HepG2 (cell line): ENCODE results near the gene MYH9. TPM values are rescaled to one million over a fixed set of nuclear protein-coding genes. Genes with fewer than 3 reads are reported as not detected.

Source experiments
- ATAC-seq: fragments of 200-7000 bp; cut with Tn5 transposase; 3 replicates; pipeline ENCODE4 v1.9.1; 2020; ENCODE audit warnings: mild to moderate bottlenecking, moderate library complexity
- BruUV-seq: library from RNA; stranded (reverse); fragments of 400-500 nt; replicated peaks from 2 replicates; lab custom pipeline; 2021; lab: Mats Ljungman, UMichigan
- CTCF ChIA-PET: fragments of 300-600 bp; formaldehyde crosslinking; extraction: SDS; loops from one replicate; lab custom pipeline; 2021; ENCODE audit warnings: low total read pairs, inconsistent platforms, low intra/inter-chr PET ratio; lab: Yijun Ruan, JAX
- POLR2A ChIA-PET: fragments of 350-600 bp; sonication (Branson Sonifier 250); formaldehyde crosslinking; loops from one replicate; lab custom pipeline; 2020; ENCODE audit warnings: antibody characterized with exemption, inconsistent platforms; lab: Yijun Ruan, JAX
- DNase-seq: peaks from one replicate; pipeline ENCODE4 v3.0.0-alpha.2; 2015; ENCODE audit warnings: low spot score
- FAIRE-seq: peaks from 3 replicates; lab custom pipeline; 2011; peaks lifted over from hg19 to GRCh38; lab: Jason Lieb, UNC
- H2AFZ ChIP-seq: one replicate; pipeline ENCODE4 v1.6.1; 2011; ENCODE audit warnings: low read length, inconsistent platforms
- H3K27ac ChIP-seq: fragments of 300-600 bp; 3 replicates; pipeline ENCODE4 v1.8.0; 2011; ENCODE audit warnings: mixed run types, mild to moderate bottlenecking, mixed read lengths, low read length, inconsistent platforms; ENCODE audit not compliant: insufficient read depth; ENCODE audit errors: extremely low read length
- H3K27me3 ChIP-seq, 2 experiments: fragments of 200-600 bp in 1 of 2; 2 replicates in 1 of 2; 3 replicates in 1 of 2; pipeline versions ENCODE4 v1.6.0 to v1.8.0; 2011; ENCODE audit warnings: low read length in 2 of 2, mild to moderate bottlenecking in 2 of 2, moderate library complexity in 2 of 2, inconsistent platforms in 1 of 2; ENCODE audit not compliant: insufficient read depth in 2 of 2, control insufficient read depth in 1 of 2
- H3K36me3 ChIP-seq, 2 experiments: fragments of 200-600 bp in 1 of 2; replicated peaks in 1 of 2; 2 replicates in 1 of 2; 3 replicates in 1 of 2; pipeline versions ENCODE4 v1.5.1 to v1.8.0; 2011; ENCODE audit warnings: low read length in 2 of 2, inconsistent platforms in 1 of 2; ENCODE audit not compliant: insufficient read depth in 2 of 2, control insufficient read depth in 1 of 2
- H3K4me1 ChIP-seq: 2 replicates; pipeline ENCODE4 v1.5.1; 2012; ENCODE audit warnings: low read length, inconsistent platforms; ENCODE audit not compliant: insufficient read depth
- H3K4me2 ChIP-seq: 2 replicates; pipeline ENCODE4 v1.6.0; 2011; ENCODE audit warnings: low read depth, low read length, inconsistent platforms
- H3K4me3 ChIP-seq, 3 experiments: fragments of 200-600 bp in 1 of 3; sonication (generic), shearing (Covaris generic) in 1 of 3; replicated peaks in 1 of 3; 2 replicates each; pipeline ENCODE4 v1.5.1; 2011 to 2016; ENCODE audit warnings: low read length in 3 of 3, inconsistent platforms in 2 of 3, low read depth in 2 of 3, mild to moderate bottlenecking in 2 of 3, control low read depth in 1 of 3, mixed read lengths in 1 of 3; ENCODE audit not compliant: insufficient read depth in 1 of 3
- H3K79me2 ChIP-seq: one replicate; pipeline ENCODE4 v1.6.1; 2011; ENCODE audit warnings: low read length, inconsistent platforms; ENCODE audit not compliant: insufficient read depth
- H3K9ac ChIP-seq: 2 replicates; pipeline ENCODE4 v1.6.0; 2011; ENCODE audit warnings: mild to moderate bottlenecking, low read depth, low read length, inconsistent platforms; ENCODE audit not compliant: insufficient read depth
- H3K9me3 ChIP-seq: 2 replicates; pipeline ENCODE4 v1.5.1; 2012; ENCODE audit warnings: mild to moderate bottlenecking, low read length
- H4K20me1 ChIP-seq: 2 replicates; pipeline ENCODE4 v1.6.0; 2011; ENCODE audit warnings: inconsistent platforms, mild to moderate bottlenecking, low read length, moderate library complexity; ENCODE audit not compliant: insufficient read depth
- ASH2L ChIP-seq: fragments of 300-600, 200-600 bp; sonication (generic); IDR thresholded peaks from 2 replicates; pipeline ENCODE4 v1.7.0; 2017; ENCODE audit warnings: low read depth, mild to moderate bottlenecking, moderate library complexity, mixed read lengths, low read length; ENCODE audit not compliant: insufficient read length
- ATF4 ChIP-seq, 2 experiments: fragments of 450-650 bp in 1 of 2; sonication (generic) in 1 of 2; formaldehyde crosslinking; IDR thresholded peaks; 2 replicates each; pipeline versions ENCODE4 v1.5.0 to v1.8.0; 2020 to 2022; ENCODE audit warnings: mild to moderate bottlenecking in 1 of 2, missing genetic modification reagents in 1 of 2
- CREB3 ChIP-seq: sonication (generic); formaldehyde crosslinking; IDR thresholded peaks from 2 replicates; pipeline ENCODE4 v1.5.0; 2020; ENCODE audit warnings: missing genetic modification reagents
- FOXJ3 ChIP-seq: sonication (generic); formaldehyde crosslinking; IDR thresholded peaks from 2 replicates; pipeline ENCODE4 v1.4.0; 2020; ENCODE audit warnings: missing genetic modification reagents, mild to moderate bottlenecking, borderline replicate concordance
- PAX8 ChIP-seq: sonication (generic); formaldehyde crosslinking; IDR thresholded peaks from 2 replicates; pipeline ENCODE4 v1.8.0; 2022; ENCODE audit warnings: mild to moderate bottlenecking, missing genetic modification reagents, borderline replicate concordance
- RXRA ChIP-seq: sonication (generic); formaldehyde crosslinking; IDR thresholded peaks from 2 replicates; pipeline ENCODE4 v1.5.1; 2020; ENCODE audit warnings: missing genetic modification reagents
- SMYD3 ChIP-seq: sonication (generic); formaldehyde crosslinking; IDR thresholded peaks from 2 replicates; pipeline ENCODE4 v1.8.1; 2023; ENCODE audit warnings: mild to moderate bottlenecking, missing genetic modification reagents
- SOX6 ChIP-seq, 2 experiments: fragments of 450-650 bp in 1 of 2; sonication (generic) in 1 of 2; formaldehyde crosslinking in 1 of 2; IDR thresholded peaks; 2 replicates each; pipeline versions ENCODE4 v1.4.0 to v1.6.1; 2017 to 2020; ENCODE audit warnings: antibody characterized with exemption in 1 of 2, mild to moderate bottlenecking in 1 of 2, missing genetic modification reagents in 1 of 2
- TCF7 ChIP-seq: sonication (generic); IDR thresholded peaks from 2 replicates; pipeline ENCODE4 v1.6.1; 2016; ENCODE audit warnings: antibody characterized with exemption, low read depth
- ZNF24 ChIP-seq: fragments of 450-650 bp; IDR thresholded peaks from 2 replicates; pipeline ENCODE4 v1.6.1; 2017; ENCODE audit warnings: antibody characterized with exemption, mild to moderate bottlenecking
- ZNF614 ChIP-seq: IDR thresholded peaks from 2 replicates; pipeline ENCODE4 v1.6.1; 2018; ENCODE audit warnings: missing biosample characterization, missing genetic modification reagents, inconsistent platforms, borderline replicate concordance
- ZSCAN22 ChIP-seq: sonication (generic); formaldehyde crosslinking; IDR thresholded peaks from 2 replicates; pipeline ENCODE4 v1.4.0; 2020; ENCODE audit warnings: mild to moderate bottlenecking, missing genetic modification reagents
- WGBS: methylation state at CpG from one replicate; pipeline ENCODE4 v1.1.6; 2017; ENCODE audit warnings: low lambda C conversion rate; 5-methylcytosine and 5-hydroxymethylcytosine counted together
- in situ Hi-C: cut with HindIII; loops from 2 replicates; pipeline ENCODE4 v1.10.0; 2017; ENCODE audit warnings: low pct_unique_long_range_greater_than_20kb; ENCODE audit not compliant: extremely low pct_ligation_motif_present
- intact Hi-C: fragments of 100-400 bp; cut with micrococcal nuclease; formaldehyde crosslinking; loops from one replicate; pipeline ENCODE4 v1.10.0; 2022; ENCODE audit not compliant: unreplicated experiment
- polyA plus RNA-seq, 8 experiments: library from polyadenylated mRNA; depleted of rRNA in 3 of 8; stranded (reverse) in 7 of 8; unstranded in 1 of 8; fragments of >200 nt; fragmentation: Illumina TruSeq in 4 of 8; extraction: Trizol in 4 of 8; gene quantifications; 2 replicates each; pipeline versions ENCODE4 v1.2.1 to v1.2.3, GENCODE V29; 2011 to 2016; ENCODE audit warnings: low read depth in 4 of 8, missing spikeins in 1 of 8, mixed read lengths in 1 of 8; ENCODE audit not compliant: insufficient read depth in 1 of 8
- total RNA-seq, 5 experiments: library from RNA; depleted of rRNA; stranded (reverse); fragments of >200 nt; fragmentation: Illumina TruSeq; extraction: Trizol; gene quantifications; 2 replicates each; pipeline ENCODE4 v1.2.3, GENCODE V29; 2016; ENCODE audit warnings: low read depth in 1 of 5
- TF ChIP-seq, protein P1 (sequence below): sonication (generic); formaldehyde crosslinking; IDR thresholded peaks from 2 replicates; pipeline ENCODE4 v1.4.0; 2020; ENCODE audit warnings: missing genetic modification reagents

The MYH9 gene
- total and polyA plus RNA-seq, 2 of the 13 experiments (the other 11 are each of a cell fraction or from before 2014, with no cell fraction given) = 50.7 to 98.5 TPM

GRCh38 chr22:36373258-36373579 is 14.5 kb downstream of the MYH9 start:
- Histone ChIP-seq H2AFZ (no peak overlapping the region), H3K9me3 (no peaks in the 10 kb centered on the region), H3K4me2 (no peak overlapping the region), H4K20me1 (peaks cover 47% of the 10 kb centered on the region), H3K9ac (no peak overlapping the region), H3K4me1 (peaks cover 70% of the 10 kb centered on the region), H3K27me3 (no peaks in the 10 kb centered on the region)
- CTCF ChIA-PET = no interaction called here
- in situ Hi-C loops = no loop called here
- no peak for FAIRE-seq
- no peak for DNase-seq
- no peak for ATAC-seq
- intact Hi-C loops = no loop called here
- POLR2A ChIA-PET = interaction anchor here (0.6 to 1.1 kb wide), 3 partner anchors 15 to 46 kb away, joined by 3 to 5 read pairs (median 5); partner anchors contain the start of gene MYH9
- BruUV-seq = no TSS peak
- 90% methylated on average over 7 of the region's 7 CpGs for WGBS
- TF ChIP-seq ZNF614 (no peak), SOX6 (IDR thresholded peaks at IDR 0.05) (no peak), SOX6 (CRISPR knock-in tag; IDR thresholded peaks at IDR 0.05) (no peak), SMYD3 (CRISPR knock-in tag) (no peak)
- TF ChIP-seq, protein P1, sequence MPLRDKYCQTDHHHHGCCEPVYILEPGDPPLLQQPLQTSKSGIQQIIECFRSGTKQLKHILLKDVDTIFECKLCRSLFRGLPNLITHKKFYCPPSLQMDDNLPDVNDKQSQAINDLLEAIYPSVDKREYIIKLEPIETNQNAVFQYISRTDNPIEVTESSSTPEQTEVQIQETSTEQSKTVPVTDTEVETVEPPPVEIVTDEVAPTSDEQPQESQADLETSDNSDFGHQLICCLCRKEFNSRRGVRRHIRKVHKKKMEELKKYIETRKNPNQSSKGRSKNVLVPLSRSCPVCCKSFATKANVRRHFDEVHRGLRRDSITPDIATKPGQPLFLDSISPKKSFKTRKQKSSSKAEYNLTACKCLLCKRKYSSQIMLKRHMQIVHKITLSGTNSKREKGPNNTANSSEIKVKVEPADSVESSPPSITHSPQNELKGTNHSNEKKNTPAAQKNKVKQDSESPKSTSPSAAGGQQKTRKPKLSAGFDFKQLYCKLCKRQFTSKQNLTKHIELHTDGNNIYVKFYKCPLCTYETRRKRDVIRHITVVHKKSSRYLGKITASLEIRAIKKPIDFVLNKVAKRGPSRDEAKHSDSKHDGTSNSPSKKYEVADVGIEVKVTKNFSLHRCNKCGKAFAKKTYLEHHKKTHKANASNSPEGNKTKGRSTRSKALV (CRISPR knock-in tag) = no peak
- TF ChIP-seq, all 625 proteins: peak for 0
- Histone ChIP-seq H3K27ac (no peak overlapping the region), H3K4me3 (no peak overlapping the region), H3K79me2 (peaks cover 96% of the 10 kb centered on the region), H3K36me3 (peaks cover 7 to 17% of the 10 kb centered on the region in 2 experiments; a peak in 4 of 5 replicates)

DNA sequence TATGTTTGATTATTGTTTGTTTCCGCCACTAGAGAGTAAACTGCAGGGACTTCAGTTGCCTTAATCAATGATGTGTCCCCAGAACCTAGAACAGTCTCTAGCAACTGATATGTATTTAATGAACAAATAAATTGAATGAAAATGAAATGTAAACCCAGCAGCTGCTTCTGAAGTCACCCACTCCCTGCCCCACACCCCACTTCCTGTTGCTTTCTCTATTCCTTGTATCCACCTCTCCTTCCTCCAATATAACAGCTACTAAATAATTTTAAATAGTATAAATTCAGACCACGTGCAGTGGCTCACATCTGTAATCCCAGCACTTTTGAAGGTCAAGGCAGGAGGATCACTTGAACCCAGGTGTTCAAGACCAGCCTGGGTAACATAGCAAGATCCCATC is 15.8 kb downstream of the MYH9 start:
- Histone ChIP-seq H4K20me1 (peaks cover 53% of the 10 kb centered on the region), H3K27me3 (no peaks in the 10 kb centered on the region), H3K4me1 (peaks cover 83% of the 10 kb centered on the region), H3K9me3 (no peaks in the 10 kb centered on the region), H3K27ac (no peak overlapping the region), H3K79me2 (peaks cover 97% of the 10 kb centered on the region), H3K4me2 (no peak overlapping the region; the same call in 1 of the 2 replicates), H2AFZ (no peak overlapping the region), H3K36me3 (peaks cover 11 to 17% of the 10 kb centered on the region in 2 experiments), H3K9ac (no peak overlapping the region), H3K4me3 (no peak overlapping the region)
- intact Hi-C loops (loop anchor here (2.0 kb wide), 2 partner anchors 13 to 19 kb away; no protein-coding TSS in a partner anchor), in situ Hi-C loops (no loop called here)
- ChIA-PET CTCF (no interaction called here), POLR2A (interaction anchor here (0.8 to 9.4 kb wide), 3 partner anchors 13 to 19 kb away, joined by 3 to 97 read pairs (median 14); partner anchors contain the start of gene MYH9)
- FAIRE-seq (no peak), ATAC-seq (no peak), DNase-seq (no peak)
- 93% methylated on average over 2 of the region's 2 CpGs for WGBS
- no TSS peak for BruUV-seq
- TF ChIP-seq ZSCAN22 (CRISPR knock-in tag) (no peak), RXRA (CRISPR knock-in tag) (no peak), ZNF24 (no peak), FOXJ3 (CRISPR knock-in tag) (no peak), ASH2L (no peak), CREB3 (CRISPR knock-in tag) (no peak), TCF7 (no peak), ATF4 (CRISPR knock-in tag; IDR thresholded peaks at IDR 0.05) (no peak), PAX8 (CRISPR knock-in tag) (no peak)
